Germinal center (tissue), 1 donor: ENCODE results near the gene UBR3.

Experiments
- DNase-seq: peaks from one replicate; pipeline ENCODE4 v3.0.0; 2012; ENCODE audit warnings: mixed read lengths, low spot score

The UBR3 gene

GRCh38 chr2:170052151-170052550 lies 224.9 kb downstream of the UBR3 start:
- no peak for DNase-seq

GRCh38 chr2:170054997-170055396 lies 227.7 kb downstream of the UBR3 start:
- DNase-seq, result no peak

- DNase-seq, result no peak
Observed at GRCh38 chr2:170056900-170057299, 229.6 kb downstream of the UBR3 start.

DNA sequence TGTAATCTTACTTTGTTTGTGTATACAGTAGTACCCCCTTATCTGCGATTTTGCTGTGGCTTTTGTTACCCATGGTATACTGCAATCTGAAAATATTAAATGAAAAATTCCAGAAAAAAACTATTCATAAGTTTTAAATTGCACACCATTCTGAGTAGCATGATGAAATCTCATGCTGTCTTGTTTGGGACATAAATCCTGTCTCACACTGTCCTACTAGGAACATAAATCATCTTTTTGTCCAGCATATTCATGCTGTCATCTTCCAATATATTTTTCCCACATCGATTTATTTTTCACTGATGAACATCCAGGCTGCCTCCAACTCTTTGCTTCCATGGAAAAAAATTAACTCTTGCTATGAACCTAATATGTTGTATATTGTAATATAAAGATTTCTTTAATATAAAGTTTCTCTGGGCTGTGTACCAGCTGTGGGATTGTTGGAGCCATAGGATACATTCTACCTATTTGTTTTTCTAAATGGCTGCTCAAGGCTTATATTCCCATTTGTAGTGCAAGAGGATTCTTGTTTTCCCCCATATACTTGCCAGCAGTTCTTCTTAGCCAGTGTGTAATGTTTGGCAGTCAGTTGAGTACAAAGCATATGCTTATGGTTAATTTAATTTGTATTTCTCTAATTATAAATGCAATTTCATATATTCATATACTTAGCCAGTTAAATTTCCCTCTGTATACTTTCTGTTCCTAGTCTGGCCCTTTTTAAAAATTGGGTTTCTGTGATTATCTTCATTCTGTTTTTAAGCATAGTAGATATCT lies 236.4 kb downstream of the UBR3 start:
- no peak for DNase-seq

- DNase-seq, result no peak
Observed at GRCh38 chr2:170070778-170071177, 243.5 kb downstream of the UBR3 start.

GRCh38 chr2:170073288-170073687 lies 246.0 kb downstream of the UBR3 start:
- DNase-seq, result no peak

- peak; percentile 7 for DNase-seq
Observed at GRCh38 chr2:170076189-170076588, 248.9 kb downstream of the UBR3 start.

DNA sequence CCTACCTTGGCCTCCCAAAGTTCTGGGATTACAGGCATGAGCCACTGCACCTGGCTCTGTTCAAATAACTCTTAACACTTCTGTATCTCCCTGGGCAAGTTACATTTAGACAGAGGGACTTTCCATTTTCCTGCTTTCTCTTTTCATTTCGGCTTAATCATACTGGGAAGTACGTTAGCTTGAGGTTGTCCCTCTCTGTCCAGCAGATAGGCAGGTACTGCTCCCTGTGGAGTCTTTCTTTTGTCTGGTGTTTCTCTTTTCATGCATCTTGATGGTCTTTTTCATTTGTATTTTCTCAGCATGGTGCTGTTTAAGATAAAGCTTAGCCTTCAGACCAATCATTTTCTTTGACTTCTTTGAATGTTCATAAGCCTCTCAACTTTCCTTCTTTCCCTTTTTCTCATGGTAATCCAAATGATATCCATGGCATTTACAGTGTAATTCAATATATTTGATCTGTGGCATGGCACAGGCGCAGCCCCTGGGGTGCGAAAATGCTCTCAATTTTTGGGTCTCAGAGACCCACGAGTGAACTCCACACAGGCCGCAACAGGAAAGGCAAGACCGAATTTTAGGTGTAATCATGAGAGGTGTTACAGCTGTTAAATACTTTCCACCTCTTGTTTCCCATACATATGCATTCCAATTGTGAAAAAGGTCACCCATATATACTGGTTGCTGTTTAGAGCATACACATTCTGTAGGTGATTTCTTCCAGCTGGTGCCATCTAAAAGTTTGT lies 250.7 kb downstream of the UBR3 start:
- DNase-seq, result no peak

DNA sequence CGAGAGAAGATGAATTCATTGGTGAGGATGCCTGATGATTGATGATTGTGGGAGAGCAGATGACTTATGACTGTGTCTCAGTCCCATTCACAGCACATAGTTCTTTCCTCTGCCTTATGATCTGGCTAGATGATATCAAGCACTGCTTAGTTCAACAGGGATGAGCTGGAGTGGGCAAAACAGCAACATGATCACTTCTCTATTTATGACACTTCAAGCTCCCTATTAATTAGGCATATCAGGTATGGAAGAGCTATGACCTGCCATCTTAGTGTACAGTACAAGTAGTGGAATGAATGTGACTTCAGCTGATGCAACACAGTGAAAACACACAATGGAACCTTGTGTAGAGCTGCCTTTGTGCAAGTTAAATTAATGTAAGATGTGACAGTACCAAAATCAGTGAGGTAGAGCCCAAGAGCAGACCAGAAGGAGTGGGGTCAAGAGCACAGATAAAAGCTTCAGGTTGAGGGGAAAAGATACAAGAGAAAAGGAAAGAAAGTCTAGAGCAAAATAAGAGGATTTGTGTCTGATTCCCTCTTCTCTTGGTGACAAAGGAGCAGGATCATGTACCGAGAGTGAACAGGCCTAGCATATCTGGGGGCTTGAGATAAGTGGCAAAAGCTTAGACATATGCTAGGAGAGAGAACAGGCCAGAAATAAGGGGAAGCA lies 257.7 kb downstream of the UBR3 start:
- DNase-seq, result no peak

GRCh38 chr2:170086117-170086688 lies 258.9 kb downstream of the UBR3 start:
- no peak for DNase-seq

DNA sequence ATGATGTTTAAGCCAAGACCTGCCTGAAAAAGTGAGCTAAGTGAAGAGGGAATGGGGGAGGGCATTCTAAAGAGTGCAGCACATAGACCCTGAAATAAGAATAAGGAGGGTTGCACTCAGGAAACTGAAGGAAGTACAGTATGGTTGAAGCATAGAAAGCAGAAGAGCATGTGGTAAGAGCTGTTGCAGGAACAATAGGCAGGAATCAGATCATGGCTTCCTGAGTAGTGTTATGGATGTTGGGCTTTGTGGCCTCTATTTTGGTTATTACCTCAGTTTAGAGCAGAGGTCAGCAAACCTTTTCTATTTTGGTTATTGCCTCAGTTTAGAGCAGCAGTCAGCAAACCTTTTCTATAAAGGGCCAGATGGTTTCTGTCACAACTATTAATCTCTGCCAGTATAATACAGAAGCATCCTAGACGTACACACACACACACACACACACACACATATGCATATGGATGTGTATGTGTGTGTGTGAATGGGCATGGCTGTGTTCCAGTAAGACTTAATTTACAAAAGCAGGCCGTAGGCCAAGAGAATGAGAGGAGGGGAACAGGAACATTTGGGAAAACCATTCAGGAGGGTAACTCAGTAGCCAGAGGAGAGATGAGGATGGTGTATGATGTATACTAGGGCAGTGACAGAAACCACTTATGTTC lies 259.6 kb downstream of the UBR3 start:
- DNase-seq, result no peak

DNA sequence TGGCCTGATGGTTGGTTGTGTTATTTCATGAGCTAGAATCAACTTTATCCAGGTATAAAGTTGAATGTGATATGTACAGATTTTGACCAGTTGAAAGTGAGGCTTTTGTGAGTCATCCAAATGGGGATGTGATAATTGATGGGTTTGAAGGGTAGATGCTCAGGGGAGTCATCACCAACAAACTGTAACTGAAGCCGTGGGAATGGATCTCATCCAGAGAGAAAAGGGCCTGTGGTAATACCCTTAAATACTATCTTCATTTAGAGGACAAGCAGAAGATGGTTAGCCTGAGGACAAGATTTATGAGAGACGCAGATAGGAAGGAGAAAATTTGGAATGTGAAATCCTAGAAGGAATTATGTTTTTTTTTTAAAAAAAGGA lies 260.1 kb downstream of the UBR3 start:
- DNase-seq, result no peak

- DNase-seq, result no peak
Observed at GRCh38 chr2:170088776-170089175, 261.5 kb downstream of the UBR3 start.

GRCh38 chr2:170090229-170090628 lies 263.0 kb downstream of the UBR3 start:
- no peak for DNase-seq

DNA sequence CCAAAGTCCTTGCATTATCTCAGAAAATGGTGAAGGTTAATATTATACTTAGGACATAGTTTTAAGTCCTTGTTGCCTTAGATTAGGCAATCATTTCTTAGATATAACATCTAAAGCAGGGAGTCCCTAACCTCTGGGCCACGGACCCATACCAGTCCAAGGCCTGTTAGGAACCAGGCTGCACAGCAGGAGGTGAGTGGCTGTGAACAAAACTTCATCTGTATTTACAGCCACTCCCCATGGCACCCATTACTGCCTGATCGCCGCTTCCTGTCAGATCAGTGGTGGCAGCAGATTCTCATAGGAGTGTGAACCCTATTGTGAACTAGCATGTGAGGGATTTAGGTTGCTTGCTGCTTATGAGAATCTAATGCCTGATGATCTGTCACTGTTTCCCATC lies 264.2 kb downstream of the UBR3 start:
- DNase-seq, result no peak

- DNase-seq, result no peak
Observed at GRCh38 chr2:170092436-170093060, 265.3 kb downstream of the UBR3 start.

GRCh38 chr2:170095380-170095779 lies 268.1 kb downstream of the UBR3 start:
- no peak for DNase-seq

GRCh38 chr2:170098626-170099312 lies 271.5 kb downstream of the UBR3 start:
- no peak for DNase-seq

- no peak for DNase-seq
Observed at GRCh38 chr2:170101789-170102188, 274.5 kb downstream of the UBR3 start.

DNA sequence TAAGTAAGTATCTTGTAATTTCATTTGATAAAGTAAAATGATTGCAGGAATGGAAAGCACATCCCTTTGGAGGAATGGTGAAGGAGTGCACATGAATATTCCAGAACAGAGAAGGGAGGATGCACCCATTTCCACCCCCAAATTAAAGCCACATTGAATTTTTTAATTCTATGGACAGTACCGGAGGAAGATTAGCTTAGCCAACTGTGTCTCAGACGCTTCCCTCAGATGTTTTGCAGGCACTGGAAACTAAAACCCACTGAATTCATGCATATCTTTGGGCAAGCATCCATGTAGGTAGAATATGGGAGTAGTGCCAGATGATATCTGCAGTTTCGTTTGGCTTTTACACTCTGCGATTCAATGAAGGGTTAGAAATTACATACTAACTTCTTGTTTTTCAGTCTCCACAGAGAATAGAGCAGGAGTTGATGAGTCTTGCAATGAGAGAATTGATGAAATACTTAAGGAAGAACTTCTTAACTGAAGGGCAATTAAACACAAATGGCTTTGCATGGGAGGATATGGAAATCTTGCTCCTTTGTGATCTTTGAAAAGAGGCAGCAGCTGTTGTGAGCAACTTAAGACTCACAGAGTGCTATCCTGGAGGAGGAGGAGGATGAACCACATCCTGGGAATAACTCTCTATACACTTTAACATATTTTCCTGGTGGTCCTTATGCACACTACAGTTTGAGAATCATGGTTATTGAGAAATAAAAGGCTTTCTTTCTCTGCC lies 279.0 kb downstream of the UBR3 start:
- no peak for DNase-seq
